ENCODE data around the gene HSPA9.

The HSPA9 gene

DNA sequence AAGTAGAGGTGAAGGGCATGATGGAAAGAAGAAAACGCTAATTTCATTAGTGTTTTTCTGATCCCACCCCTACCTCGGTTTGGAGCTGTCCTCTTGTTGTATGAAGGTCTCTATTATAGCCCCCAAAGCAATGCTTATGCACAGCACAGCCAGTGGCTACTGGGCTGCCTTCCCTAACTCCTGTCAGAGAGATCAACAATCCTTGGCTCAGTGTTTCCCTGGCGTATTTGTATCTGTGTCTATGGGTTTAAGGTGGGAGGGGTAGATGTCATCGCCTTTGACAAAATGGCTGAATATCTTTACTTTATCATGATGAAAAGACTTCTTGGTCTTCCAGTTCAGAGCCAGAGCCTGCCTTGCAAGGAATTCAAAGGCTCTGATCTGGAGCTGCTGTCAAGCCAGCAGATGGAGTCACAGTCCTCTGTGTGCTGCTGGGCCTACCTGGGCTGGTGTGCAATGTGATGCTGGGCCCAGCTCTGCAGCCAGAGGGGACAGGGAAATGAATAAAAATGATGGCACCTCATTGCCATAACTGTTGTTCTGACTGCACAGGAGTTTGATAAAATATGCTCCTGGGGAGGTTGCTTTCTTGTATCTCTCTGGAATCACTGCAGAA, 20.1 kb upstream of the HSPA9 start:
- no peak for DNase-seq (ENCODE audit: low read depth in 2 of 2)

DNA sequence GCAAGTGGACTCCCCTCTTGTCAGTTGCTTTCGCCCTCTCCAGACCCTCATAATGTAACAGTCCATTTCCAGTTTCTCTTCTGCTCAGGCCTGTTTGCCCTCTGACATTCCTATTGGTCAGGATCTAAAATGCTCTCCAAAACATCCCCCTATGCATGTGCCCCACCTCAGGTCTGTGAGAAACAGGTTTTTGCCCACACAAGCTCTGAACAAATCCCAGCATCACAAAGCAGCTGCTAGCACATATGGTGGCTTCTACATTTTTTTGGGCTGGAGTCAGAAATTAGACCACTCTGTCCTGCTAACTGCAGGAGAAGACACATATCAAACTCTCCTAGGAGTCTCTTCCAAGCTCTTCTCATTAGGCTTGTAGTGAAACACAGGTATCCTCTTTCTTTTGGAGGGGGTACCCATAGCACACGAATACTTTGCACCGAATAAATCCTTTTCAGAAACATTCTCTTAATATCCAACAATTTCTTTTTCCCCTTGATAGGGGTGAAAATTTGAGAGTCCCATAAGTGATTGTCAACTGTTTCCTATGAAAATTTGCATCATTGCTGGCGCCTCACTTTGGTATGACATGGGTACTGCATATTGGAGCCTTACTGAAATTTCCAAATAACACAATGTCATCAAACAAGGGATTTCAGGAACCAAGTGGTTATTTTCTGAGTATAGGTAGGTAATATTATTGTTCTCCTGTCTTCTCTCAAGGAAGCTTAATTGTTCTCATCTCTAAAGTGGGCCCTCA, 19.3 kb upstream of the HSPA9 start:
- no peak for DNase-seq (ENCODE audit: low read depth in 2 of 2)

DNA sequence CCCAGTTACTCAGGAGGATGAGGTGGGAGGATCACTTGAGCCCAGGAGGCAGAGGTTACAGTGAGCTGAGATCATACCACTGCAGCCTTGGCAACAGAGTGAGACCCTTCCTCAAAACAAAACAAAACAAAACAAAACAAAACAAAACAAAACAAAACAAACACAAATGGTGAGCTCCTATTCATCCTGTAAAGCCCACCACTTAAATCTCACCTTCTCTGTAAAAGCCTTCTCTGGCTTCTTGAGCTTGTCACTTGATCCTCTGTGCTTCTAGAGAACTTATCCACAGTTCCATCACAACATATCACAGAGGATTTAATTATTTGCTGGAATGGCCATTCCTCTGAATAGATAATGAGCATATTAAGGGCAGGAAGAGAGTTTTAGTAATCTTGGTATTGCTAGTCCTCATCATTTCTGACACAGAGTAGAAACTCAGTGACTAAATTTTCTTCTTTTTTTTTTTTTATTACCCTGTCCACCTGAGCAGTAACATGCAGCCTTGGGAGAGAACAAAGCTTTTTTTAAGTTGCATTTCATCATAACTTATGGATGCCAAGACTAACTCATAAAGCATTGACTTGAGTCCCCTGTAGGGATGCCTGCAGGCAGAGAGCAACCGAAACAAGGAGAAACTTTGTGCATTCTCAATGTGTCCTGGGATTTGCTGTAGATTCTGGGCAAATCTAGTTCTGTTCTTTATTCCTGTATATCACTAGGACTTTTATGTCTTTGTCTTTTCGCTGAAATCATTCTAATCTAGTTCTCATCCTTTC, 13.0 kb upstream of the HSPA9 start:
- DNase-seq (ENCODE audit: low read depth in 2 of 2): no peak

DNA sequence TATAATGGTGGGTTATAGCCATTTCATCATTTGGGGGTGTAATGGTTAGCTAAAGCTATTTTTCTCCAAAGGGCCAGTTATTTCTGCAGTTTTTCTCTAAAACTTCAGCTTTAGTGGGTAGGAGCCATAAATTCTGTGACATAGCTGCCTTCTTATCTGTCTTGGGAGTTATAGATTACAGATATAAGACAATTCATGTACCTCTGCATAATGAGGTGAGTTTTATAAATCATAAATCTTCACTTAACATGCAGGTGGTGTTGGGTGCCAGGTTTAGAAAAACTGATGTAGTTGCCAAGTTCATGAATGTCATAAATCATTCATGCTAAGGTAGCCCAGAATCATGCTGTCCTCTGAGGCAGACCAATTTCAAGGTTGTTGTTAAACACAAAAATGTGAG, 10.0 kb upstream of the HSPA9 start:
- no peak for DNase-seq (ENCODE audit: low read depth in 2 of 2)

DNA sequence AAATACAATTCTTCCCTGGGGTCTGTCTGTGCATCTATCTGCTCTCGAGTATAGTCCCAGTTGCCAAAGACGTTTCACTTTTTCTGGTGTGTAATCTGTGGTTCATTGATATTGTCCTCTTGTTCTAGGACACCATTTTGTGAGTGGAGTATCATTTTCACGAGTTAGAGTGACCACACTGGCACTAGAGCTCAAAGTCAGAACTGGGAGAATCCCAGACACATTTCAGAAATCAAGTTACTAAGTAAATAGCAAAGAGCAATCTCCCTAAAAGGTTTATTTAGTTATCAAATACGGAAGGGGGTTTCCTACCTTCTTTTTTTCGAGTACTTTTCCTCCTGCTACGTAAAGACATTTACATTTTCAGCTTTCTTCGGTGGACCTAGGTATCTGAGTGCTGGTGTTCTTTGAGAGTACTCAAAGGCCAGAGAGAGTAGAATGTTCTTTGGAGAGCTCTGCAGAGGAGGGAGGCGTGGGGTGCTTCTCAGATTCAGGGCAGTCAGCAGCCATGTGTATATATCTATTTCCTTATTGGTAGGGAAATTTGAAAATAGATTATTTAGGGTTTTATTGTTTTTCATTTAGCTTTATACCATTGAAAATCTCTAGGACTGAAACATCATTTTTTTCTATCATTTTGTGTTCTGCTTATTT, 8.9 kb upstream of the HSPA9 start:
- no peak for DNase-seq (ENCODE audit: low read depth in 2 of 2)

DNA sequence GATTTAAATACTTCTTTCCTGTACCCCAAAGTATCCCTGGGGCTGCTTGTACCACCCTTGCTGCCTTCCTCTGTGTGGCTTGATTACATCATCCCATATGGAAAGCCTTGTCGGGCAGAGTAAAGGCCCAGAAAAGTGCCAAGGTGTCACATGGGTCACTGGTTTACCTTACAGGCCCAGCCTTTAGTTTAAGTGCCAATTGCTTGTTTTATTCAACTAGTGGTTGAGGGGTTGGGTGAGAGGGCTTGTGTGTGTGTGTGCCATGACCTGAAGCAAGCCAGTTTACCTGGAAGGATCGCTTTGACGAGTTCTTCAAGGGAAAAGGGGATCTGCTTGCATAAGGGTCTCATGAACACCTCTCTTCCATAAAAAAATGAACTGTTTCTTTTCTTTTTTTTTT, 7.8 kb upstream of the HSPA9 start:
- no peak for DNase-seq (ENCODE audit: low read depth in 2 of 2)

DNA sequence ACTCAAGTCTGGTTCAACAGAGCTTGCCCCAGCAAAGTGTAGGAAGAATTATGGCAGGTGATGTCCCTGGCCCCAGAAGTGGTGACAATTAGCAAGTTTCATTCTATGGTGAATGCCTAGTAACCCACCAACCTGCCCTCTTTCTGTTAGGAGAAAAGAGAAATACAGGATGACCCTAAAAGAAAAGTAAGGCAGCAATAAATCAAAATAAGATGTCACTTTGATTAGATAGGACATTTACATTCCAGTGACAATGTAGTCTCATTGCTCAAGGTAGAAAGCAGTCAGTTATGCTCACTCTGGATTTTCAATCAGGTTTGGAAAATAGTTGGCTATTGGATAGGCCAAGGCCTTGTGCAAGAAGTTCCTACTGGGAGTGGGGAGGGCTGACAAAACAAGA, 5.6 kb upstream of the HSPA9 start:
- DNase-seq (ENCODE audit: low read depth in 2 of 2): no peak

DNA sequence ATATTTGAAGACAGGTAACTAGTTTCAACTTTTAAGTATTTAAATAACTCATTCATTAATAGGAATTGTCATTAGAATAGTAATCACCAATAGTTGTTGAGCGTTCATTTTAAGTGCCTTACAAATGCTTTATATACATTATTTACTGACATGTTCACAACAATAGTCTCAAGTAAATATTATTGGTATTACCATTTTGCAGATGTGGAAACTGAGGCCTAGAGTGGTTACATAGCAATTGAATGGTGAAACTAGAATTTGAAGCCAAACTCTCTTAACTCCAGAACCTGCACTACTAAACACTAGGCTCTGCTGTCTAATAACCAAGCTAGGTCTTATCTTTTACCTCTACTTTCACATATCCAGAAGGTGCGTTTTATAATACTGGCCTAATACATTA, 4.8 kb upstream of the HSPA9 start:
- DNase-seq (ENCODE audit: low read depth in 2 of 2): no peak

DNA sequence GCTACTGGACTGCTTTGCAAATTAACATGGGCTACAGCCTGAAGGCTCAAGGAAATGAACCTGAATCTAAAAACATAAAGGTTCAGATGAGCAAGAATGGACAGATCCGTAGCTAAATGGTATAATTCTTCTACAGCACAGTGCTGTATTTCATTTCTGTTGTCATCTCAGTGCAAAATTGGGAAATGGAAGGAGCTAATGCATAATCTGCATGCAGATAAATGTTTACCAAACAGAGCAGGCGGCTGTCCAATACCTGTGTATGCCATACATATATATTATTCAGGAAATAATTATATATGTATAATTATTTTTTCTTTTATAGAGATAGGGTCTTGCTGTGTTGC, 4.3 kb upstream of the HSPA9 start:
- DNase-seq (ENCODE audit: low read depth in 2 of 2): no peak

DNA sequence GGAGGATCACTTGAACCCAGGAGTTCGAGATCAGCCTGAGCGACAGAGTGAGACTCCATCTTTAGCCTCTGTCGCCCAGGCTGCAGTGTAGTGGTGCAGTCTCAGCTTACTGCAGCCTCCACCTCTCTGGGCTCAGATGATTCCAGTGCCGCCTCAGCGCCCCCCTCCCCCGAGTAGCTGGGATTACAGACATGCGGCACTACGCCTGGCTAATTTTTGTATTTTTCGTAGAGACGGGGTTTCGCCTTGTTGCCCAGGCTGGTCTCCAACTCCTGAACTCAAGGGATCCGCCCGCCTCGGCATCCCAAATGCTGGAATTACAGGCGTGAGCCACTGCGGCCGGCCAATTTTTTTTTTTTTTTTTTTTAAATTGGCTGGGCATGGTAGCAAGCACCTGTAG, 2.3 kb upstream of the HSPA9 start:
- no peak for DNase-seq (ENCODE audit: low read depth in 2 of 2)

DNA sequence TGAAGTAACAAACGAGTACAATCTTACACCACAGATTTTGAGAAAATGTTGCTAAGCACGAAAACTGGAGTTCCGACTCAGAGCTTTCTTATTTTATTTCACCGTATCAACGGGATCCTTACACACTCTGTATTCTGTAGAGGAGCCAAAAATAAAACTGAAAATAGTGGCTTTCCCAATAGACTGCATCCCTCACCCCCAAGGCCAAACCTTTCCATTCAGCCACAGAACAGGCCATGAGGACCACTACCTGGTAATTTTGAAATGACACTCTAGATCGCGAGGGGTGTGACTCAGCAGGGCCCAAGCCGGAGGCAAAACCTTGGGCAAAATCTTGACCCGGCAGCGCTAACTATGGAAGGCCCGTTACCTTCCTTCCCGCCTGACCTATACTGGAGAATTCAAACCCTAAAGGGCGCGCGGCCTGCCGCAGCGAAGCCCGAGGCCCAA, 432 bp downstream of the HSPA9 start:
- DNase-seq (ENCODE audit: low read depth in 2 of 2): no peak

DNA sequence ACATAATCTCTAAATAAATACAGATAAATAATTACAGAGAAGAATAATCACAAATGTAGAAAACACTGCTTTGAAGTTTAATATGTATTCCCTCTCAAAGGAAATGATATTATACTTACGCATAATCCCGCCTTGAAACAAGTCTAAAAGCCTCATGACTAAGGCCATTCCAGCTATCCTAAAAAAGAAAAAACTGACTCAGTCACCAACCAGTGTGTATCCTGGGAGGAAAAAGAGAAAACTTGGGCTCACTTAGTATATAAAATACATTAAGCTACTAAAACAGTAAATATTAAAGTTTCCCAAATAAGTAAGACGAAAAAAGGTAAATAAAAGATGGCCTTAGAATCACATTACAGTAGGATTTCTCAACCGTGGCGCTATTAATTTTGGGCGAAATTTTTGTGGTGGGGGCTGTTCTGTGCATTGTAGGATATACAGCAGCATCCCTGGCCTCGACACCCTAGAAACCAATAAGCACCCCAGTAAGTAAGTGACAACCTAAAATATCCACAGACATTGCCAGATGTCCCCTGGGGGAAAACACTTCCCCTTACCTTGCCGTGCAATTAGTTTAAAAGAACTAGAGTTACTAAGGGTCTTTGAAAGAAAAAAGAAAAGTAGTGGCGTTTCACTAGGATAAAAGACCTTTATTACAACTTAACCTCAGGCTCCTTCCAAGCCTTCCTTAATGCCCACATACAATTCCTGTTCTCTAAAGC, 1.1 kb downstream of the HSPA9 start:
- DNase-seq (ENCODE audit: low read depth in 2 of 2): no peak

DNA sequence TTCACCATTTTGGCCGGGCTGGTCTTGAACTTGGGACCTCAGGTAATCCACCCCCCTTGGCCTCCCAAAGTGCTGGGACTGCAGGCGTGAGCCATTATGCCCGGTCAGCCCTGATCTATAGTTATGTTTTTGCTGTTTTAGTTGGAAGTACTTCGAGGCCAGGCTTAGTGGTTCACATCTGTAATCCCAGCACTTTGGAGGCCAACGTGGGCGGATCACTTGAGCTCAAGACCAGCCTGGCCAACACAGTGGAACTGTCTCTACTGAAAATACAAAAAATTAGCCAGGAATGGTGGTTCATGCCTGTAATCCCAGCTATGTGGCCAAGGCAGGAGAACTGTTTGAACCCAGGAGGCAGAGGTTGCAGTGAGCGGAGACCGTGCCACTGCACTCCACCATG, 2.0 kb downstream of the HSPA9 start:
- DNase-seq (ENCODE audit: low read depth in 2 of 2): no peak

DNA sequence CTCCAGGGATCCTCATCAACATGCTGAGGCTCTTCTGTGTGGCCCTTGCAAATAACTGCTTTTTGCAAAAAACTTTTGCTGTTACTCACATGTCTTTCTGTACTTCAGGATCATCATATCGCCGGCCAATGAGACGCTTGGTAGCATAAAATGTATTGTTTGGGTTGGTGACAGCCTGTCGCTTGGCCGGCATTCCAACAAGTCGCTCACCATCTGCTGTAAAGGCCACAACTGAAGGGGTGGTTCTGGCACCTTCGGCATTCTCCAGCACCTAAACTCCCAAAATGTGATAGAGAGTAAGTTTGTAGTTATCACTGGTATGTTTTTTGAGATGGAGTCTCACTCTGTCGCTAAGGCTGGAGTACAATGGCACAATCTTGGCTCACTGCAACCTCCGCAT, 4.3 kb downstream of the HSPA9 start:
- no peak for DNase-seq (ENCODE audit: low read depth in 2 of 2)

DNA sequence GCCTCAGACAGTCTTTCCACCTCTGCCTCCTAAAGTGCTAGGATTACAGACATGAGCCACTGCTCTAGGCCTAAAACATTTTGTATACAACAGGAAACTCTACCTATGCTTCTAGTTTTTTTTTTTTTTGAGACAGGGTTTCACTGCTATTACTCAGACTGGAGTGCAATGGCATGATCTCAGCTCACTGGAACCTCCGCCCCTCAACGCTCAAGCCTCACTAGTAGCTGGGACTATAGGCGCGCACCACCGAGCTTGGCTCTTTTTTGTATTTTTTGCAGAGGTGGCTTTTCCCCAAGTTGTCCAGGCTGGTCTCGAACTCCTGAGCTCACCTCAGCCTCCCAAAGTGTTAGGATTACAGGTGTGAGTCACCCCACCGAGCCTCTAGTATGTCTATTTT, 5.4 kb downstream of the HSPA9 start:
- no peak for DNase-seq (ENCODE audit: low read depth in 2 of 2)

DNA sequence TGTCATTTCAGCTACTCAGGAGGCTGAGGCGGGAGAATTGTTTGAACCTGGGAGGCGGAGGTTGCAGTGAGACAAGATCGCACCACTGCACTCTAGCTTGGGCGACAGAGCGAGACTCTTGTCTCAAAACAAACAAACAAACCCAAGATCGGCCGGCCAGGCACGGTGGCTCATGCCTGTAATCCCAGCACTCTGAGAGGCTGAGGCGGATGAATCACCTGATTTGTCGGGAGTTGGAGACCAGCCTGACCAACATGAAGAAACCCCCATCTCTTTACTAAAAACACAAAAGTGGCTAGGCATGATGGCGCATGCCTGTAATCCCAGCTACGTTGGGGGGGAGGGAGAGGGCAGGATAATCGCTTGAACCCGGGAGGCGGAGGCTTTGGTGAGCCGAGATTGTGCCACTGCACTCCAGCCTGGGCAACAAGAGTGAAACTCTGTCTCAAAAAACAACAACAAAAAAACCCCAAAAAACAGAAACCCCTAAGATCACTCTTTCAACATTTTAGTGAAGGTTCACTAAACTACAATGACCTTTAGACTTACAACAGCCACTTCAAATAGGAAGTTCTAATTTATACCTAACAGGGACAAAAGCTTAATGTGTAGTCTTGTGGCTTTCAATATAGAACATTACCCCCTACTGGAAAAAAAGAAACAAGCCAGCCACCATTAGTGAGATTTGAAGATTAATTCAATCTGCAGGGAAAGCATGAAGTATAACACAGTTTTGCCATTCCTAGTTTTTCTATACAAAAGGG, 7.0 kb downstream of the HSPA9 start:
- DNase-seq (ENCODE audit: low read depth in 2 of 2): no peak

DNA sequence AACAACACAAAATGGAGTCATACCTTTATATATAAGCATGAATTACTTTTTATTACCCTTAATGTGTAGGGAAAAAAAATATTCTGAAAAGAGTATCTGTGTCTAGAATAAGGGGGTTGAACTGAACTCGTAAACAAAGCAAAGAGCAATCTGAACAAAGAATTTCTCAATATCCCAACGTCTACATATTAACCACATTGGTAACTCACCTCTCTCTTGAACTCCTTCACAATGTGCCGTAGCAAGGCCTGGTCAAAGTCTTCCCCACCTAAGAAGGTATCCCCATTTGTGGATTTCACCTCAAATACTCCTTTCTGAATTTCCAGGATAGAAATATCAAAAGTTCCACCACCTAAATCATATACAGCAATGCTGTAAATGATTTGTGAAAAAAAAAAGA, 8.4 kb downstream of the HSPA9 start:
- no peak for DNase-seq (ENCODE audit: low read depth in 2 of 2)

DNA sequence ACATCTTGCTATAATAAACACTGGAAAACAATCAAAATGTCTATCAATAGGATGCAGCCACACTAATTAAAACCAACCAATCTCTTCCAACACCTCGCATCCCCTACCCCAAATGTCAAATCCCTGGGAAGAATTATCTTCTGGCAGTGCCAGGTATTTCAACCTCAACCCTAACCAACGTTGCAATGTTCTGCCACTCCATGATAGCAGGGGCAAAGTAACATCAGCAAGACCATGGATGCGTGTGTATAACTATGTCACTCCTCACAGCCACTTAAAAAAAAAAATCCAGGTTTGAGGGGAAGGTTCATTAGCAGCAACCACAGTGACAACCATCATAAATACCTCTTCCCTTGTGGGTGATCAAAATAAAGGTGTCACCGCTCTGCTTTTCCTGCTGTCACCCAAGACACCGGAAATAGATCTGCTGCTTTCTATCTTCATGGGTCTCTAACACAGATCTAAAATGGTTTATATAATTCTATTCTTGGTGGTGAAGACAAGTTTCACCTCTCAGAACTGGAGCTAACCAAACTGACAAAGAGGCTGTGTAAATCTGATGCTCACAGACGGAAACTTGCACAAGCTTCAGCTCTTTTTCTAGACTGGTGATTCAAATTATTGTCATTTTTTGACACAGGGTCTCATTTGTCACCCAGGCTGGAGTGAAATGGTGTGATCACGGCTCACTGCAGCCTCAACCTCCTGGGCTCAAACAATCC, 9.9 kb downstream of the HSPA9 start:
- no peak for DNase-seq (ENCODE audit: low read depth in 2 of 2)

DNA sequence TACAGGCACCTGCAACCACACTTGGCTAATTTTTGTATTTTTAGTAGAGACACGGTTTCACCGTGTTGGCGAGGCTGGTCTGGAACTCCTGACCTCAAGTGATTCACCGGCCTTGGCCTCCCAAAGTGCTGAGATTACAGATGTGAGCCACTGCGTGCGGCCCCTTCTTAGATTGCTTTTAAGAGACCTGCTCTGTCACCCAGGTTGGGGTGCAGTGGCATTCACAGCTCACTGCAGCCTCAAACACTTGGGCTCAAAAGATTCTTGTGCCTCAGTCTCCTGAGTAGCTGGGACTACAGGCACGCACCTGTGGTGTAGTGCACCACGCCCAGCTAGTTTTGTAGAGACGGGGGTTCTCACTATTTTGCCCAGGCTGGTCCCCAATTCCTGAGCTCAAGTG, 11.0 kb downstream of the HSPA9 start:
- no peak for DNase-seq (ENCODE audit: low read depth in 2 of 2)

DNA sequence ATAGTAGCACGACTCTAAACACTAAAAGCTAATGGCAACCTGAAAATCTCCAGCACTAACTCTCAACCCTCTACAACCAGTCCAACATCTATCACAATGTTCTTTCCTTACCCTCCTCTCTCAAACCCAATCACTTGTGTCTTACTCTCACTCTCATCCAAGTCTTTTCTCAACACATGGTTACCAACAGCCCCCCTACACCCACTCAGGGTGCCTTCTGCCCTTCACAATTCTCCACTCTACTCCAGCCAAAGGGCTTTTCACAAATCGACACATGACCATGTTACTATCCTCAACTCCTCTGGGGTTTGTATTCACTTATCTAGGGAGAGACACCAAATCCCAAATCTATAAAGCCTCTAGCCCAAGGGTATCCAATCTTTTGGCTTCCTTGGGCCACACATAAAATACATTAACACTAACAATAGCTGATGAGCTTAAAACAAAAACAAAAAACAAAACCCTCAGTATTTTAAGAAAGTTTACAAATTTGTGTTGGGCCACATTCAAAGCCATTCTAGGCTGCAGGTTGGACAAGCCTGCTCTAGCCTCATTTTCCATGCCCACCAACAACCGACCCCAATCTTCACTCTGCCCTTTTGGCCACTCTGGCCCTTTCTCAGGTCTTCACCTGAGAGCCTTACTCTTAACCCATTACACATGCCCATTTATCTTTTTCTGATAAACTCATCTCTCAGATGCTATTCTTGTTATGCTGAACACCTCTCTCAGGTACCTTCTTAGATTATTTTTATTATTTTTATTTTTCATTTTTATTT, 11.7 kb downstream of the HSPA9 start:
- DNase-seq (ENCODE audit: low read depth in 2 of 2): no peak
